ENCODE results near the gene ADAMTS14.

The ADAMTS14 gene

GRCh38 chr10:70729763-70730357, 57.6 kb downstream of the ADAMTS14 start:
- DNase-seq (ENCODE audit: low spot score), result no peak

DNA sequence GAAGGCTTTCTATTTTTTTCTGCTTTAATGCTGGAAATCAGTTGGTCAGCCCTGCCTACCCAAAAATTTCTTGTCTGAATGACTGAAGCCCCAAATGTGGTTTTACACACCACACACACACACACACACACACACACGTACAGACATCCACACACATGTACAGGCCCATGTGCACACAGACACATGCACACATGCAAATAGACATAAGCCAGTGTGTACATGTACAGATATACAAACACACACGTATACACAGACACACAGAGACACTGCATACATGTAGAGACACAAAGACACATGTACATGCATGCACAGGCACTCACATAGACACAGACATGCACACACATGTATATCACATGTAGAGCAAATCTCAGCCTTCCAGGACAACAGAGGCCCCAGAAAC, 58.6 kb downstream of the ADAMTS14 start:
- DNase-seq (ENCODE audit: low spot score), result no peak

- no peak for DNase-seq (ENCODE audit: low spot score)
These were observed 60.3 kb downstream of the ADAMTS14 start for GRCh38 chr10:70732569-70732968.

GRCh38 chr10:70733051-70733450, 60.7 kb downstream of the ADAMTS14 start:
- no peak for DNase-seq (ENCODE audit: low spot score)

DNA sequence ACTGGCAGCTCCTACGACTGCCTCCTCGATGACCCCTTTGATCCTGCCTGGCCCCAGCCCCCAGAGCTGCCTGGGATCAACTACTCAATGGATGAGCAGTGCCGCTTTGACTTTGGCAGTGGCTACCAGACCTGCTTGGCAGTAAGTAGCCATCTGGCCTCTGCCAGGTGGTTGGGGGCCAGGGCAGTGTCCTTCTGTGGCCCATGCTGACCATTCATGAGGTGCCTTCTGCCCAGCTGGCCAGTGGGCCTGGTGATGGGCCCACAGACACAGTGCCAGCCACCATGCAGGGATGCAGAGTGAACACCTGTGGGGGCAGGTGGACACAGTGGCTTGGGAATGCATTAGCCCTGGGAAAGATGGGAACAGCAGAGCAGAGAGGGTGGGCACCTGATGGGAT, 62.9 kb downstream of the ADAMTS14 start:
- no peak for DNase-seq (ENCODE audit: low spot score)

- DNase-seq (ENCODE audit: low spot score), result no peak
These were observed 64.2 kb downstream of the ADAMTS14 start for GRCh38 chr10:70736525-70736924.

GRCh38 chr10:70737250-70737649, 64.9 kb downstream of the ADAMTS14 start:
- no peak for DNase-seq (ENCODE audit: low spot score)

GRCh38 chr10:70738006-70738760, 65.9 kb downstream of the ADAMTS14 start:
- DNase-seq (ENCODE audit: low spot score), result no peak

DNA sequence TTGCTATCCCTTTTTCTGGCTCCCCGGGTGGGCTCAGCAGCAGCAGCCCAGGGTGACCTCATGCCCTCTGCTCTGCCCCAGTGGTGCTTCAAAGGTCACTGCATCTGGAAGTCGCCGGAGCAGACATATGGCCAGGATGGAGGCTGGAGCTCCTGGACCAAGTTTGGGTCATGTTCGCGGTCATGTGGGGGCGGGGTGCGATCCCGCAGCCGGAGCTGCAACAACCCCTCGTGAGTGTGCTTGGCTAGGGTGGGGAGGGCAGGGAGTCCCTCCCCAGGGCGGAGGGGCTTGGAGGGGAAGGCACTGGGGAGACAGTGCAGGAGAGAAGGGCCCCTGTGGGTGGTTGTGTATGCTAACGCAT, 66.4 kb downstream of the ADAMTS14 start:
- DNase-seq (ENCODE audit: low spot score), result no peak

DNA sequence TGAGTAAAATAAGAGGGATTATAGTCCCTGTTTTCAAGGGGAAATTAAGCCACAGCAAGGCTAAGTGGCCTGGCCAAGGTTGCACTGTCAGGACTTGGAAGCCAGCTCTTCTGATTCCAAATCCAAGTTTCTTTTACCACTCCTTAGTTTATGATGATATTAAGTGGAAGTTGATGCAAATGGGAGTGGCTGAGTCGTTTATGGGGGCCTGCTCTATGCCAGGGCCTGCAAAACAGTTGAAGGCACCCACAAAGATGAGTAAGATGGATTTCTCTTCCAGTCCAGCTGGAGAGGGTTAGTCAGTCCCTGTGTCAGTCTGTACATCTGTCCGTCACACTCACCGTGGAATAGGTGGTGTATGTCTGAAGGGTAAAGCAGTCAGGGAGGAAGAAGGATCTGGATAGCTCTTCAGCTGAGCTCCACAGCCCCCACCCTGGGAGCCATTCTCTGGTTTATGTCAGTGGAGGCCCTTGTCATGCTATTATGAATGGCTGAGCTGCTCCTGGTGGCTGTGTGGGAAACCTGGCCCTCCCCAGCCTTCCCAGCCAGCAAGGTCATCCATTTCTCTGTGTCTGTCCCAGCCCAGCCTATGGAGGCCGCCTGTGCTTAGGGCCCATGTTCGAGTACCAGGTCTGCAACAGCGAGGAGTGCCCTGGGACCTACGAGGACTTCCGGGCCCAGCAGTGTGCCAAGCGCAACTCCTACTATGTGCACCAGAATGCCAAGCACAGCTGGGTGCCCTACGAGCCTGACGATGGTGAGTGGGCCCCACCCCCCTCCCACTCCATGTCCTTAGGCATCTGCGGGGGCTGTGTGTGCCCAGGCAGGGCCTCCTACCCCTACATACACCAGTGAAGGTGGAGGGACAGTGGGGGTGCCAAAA, 68.3 kb downstream of the ADAMTS14 start:
- no peak for DNase-seq (ENCODE audit: low spot score)

DNA sequence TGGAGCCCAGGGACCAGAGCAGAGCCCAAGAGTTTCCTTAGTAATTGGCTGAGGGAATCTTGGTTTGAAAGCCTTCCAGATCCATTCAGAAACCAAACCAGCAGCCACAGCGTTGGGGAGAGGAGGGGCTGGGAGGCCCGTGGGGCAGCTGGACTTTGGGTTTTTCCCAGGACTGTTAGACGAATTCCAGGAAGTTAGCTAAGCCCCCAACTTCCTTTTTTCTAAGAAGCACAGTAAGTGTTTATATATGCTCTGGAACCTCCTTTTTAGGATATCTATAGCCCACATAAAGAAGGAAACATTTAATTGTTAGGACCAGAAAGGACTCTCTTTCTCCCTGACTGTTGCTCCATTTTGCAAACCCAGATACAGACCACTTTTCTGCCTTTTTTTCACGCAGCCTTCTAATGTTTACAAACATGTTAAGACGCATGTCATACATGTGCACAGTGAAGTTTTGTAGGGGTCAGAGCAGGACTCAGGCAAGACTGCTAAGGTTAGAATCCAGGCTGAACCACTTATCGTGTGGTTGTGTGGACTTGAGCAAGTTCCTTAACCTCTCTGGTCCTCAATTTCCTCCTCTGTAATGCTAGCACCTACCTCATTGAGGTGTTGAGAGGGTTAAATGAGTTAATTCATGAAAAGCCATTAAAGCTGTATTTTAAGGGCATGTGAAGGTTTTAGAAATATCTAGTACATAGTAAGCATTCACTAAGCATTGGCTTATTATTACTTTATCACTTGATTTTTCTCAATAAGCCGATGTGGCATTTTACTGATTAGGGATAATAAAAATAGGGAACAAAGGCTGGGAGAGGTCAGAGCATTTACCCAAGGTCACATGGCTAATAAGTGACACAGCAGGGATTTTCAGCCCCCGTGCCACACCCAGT, 70.5 kb downstream of the ADAMTS14 start:
- no peak for DNase-seq (ENCODE audit: low spot score)

- no peak for DNase-seq (ENCODE audit: low spot score)
These were observed 71.1 kb downstream of the ADAMTS14 start for GRCh38 chr10:70743430-70743788.

- no peak for DNase-seq (ENCODE audit: low spot score)
These were observed 71.6 kb downstream of the ADAMTS14 start for GRCh38 chr10:70743879-70744278.

DNA sequence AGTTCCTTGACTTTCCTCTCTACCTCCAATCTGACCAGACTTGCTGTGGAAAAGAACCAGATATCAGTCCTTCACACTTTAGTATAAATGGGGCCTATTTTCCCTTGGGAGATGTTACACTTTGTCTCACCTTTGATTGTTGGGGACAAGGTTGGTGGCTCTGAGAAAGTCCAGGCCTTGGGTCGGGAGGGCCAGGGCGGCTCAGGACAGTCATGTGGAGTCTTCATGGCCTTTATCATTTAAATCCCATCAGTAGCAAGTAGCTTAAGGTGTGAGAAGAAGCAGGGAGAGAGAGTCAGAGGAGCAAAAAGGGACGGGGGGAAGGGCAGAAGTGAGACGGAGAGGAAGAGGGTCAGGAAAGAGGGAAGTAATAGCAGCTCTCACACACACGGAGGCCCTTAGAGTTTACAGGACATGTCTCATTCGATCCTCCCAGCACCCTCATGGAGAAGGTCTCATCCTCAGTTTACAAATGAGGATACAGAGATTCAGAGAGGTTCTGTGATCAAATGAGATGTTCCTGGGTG, 72.4 kb downstream of the ADAMTS14 start:
- DNase-seq (ENCODE audit: low spot score), result no peak

GRCh38 chr10:70745555-70745954, 73.2 kb downstream of the ADAMTS14 start:
- DNase-seq (ENCODE audit: low spot score), result no peak

- no peak for DNase-seq (ENCODE audit: low spot score)
These were observed 75.1 kb downstream of the ADAMTS14 start for GRCh38 chr10:70747192-70747965.

DNA sequence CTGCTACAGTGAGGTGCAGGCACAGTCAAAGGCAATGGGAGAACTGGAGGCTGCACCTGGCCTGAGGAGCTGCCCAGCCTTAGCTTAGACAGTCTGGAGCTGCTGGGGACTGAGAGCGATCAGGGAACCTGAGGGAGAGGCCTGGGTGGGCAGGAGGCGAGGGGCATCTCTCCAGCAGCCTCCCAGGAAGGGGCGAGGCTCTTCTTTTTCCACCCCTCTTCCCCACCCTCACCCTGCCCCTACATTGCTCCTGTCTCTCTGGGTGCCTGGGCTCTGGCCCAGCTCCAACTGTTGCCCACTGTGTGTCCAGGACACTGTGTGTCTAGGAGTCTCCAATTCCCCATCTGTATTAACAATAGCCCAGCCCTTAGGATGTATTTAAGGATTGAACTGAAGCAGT, 76.0 kb downstream of the ADAMTS14 start:
- no peak for DNase-seq (ENCODE audit: low spot score)

DNA sequence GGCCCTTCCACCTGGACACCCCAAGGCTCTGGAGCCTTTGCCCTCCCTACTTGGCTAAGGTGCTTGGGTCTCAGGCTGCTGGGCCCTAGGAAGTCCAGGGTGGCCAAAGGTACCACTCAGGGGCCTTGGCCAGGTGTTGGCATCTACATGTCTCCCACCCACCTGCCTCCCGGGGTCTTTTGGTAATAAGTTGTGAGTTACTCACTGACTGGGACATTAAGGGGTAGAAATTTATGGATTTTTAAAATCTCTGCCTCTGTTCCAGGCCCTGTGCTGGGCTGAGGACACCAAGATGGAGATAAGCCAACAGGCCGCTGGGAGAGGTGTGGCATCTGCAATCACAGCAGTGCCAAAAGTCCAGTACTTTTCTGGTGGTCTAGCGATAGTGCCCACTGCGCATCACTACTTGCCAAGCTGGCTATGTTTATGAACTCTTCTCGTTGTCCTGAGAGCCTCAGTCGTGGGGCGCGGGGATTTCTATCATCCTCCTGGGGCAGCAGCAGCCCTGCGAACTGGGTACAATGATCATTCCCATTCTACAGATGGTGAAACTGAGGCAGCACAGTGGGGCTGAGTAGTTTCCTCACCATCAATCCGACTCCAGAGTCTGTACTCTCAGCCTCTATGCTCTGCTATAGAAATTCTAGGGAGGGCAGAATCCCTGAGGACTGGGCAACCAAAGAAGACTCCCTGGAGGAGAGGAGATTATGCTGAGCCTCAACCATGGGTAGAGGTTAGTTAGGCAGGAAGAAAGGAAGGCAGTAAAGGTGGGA, 76.7 kb downstream of the ADAMTS14 start:
- DNase-seq (ENCODE audit: low spot score), result no peak

DNA sequence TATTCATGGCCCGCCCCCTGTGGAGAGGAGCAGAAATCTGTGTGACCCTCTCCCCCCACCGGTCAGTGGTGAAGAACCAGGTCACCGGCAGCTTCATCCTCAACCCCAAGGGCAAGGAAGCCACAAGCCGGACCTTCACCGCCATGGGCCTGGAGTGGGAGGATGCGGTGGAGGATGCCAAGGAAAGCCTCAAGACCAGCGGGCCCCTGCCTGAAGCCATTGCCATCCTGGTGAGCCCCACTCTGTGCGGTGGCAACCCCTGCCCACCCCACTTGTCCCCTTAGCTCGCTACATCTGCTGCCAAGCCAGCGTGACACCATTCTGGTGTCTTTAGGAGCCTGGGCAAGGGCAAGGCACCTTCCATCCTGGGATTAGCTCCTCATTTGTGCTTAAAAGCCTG, 77.5 kb downstream of the ADAMTS14 start:
- DNase-seq (ENCODE audit: low spot score), result no peak

GRCh38 chr10:70750156-70750703, 77.9 kb downstream of the ADAMTS14 start:
- DNase-seq (ENCODE audit: low spot score), result no peak

Measured in HuH-7.5 (cell line).